KMS-11 (cell line): ENCODE results near the gene TRMU.

ENCODE experiments used
- H2AFZ ChIP-seq: fragments of 200-600 bp; sonication (generic); 2 replicates; pipeline ENCODE4 v1.6.1; 2016; ENCODE audit warnings: antibody characterized with exemption, mixed run types, low read depth
- H3K27ac ChIP-seq: fragments of 200-600 bp; sonication (generic); 2 replicates; pipeline ENCODE4 v1.6.1; 2016; ENCODE audit warnings: mild to moderate bottlenecking, mixed run types
- H3K27me3 ChIP-seq: fragments of 200-600 bp; sonication (generic); 2 replicates; pipeline ENCODE4 v1.6.1; 2017; ENCODE audit warnings: mild to moderate bottlenecking, low read depth, mixed run types, moderate library complexity; ENCODE audit not compliant: insufficient read depth
- H3K36me3 ChIP-seq: fragments of 200-600 bp; sonication (generic); 2 replicates; pipeline ENCODE4 v1.6.1; 2017; ENCODE audit warnings: mild to moderate bottlenecking, mixed run types; ENCODE audit not compliant: insufficient read depth
- H3K4me1 ChIP-seq: fragments of 200-600 bp; sonication (generic); 2 replicates; pipeline ENCODE4 v1.6.1; 2016; ENCODE audit warnings: mild to moderate bottlenecking, low read depth, mixed run types; ENCODE audit not compliant: poor library complexity, severe bottlenecking
- H3K4me2 ChIP-seq: fragments of 200-600 bp; sonication (generic); 2 replicates; pipeline ENCODE4 v1.7.0; 2016; ENCODE audit warnings: mild to moderate bottlenecking, mixed run types
- H3K4me3 ChIP-seq: fragments of 200-600 bp; sonication (generic); IDR thresholded peaks from 2 replicates; pipeline ENCODE4 v1.6.1; 2017; ENCODE audit warnings: low read depth, low read length, mixed read lengths; ENCODE audit not compliant: insufficient read depth
- H3K79me2 ChIP-seq: fragments of 200-600 bp; sonication (generic); 2 replicates; pipeline ENCODE4 v1.6.1; 2016; ENCODE audit warnings: low read depth, mixed run types; ENCODE audit not compliant: insufficient read depth
- H3K9ac ChIP-seq: fragments of 200-600 bp; sonication (generic); 2 replicates; pipeline ENCODE4 v1.6.1; 2016; ENCODE audit warnings: mild to moderate bottlenecking, mixed run types
- H4K20me1 ChIP-seq: fragments of 200-600 bp; sonication (generic); 2 replicates; pipeline ENCODE4 v1.6.1; 2016; ENCODE audit warnings: mild to moderate bottlenecking, mixed run types; ENCODE audit not compliant: insufficient read depth
- TF ChIP-seq, protein P1 (sequence below): fragments of 200-600 bp; sonication (generic); conservative IDR thresholded peaks from 2 replicates; pipeline ENCODE4 v1.6.1; 2017; ENCODE audit warnings: low read depth, mild to moderate bottlenecking, antibody characterized with exemption, low read length, moderate library complexity, mixed read lengths

TRMU gene

DNA sequence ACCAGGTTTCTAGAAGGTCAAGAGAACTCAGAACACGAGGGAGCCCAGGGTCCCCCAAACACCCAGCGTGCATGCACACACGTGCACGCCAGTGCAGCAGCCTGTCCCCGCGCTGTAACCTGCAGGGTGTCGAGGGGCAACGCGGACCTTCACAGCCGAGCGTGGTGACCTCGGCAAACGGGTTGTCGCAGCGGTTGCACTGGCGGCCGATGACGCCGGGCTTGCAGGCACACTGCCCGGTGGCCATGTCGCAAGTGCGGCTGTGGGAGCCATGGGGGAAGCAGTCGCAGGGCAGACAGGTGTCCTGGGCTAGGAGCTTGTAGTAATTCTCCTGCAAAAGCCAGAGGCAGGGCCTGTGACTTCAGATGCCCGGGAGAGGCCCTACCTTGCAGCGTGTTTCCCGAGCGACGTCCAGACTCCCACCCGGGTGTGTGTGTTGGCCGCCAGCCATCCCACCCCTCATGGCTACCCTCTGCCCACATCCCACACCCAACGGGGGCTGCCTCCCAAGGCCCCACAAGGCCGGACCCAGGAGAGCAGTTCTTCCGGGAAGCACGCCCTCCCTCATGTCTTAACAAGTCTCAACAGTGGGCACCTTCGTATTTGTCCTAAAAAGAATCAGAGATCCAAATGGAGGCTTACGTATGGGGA lies 56.1 kb downstream of the TRMU start:
- no peak overlapping the region for H3K27ac ChIP-seq
- H3K4me3 ChIP-seq, result no peak overlapping the region
- TF ChIP-seq, protein P1, sequence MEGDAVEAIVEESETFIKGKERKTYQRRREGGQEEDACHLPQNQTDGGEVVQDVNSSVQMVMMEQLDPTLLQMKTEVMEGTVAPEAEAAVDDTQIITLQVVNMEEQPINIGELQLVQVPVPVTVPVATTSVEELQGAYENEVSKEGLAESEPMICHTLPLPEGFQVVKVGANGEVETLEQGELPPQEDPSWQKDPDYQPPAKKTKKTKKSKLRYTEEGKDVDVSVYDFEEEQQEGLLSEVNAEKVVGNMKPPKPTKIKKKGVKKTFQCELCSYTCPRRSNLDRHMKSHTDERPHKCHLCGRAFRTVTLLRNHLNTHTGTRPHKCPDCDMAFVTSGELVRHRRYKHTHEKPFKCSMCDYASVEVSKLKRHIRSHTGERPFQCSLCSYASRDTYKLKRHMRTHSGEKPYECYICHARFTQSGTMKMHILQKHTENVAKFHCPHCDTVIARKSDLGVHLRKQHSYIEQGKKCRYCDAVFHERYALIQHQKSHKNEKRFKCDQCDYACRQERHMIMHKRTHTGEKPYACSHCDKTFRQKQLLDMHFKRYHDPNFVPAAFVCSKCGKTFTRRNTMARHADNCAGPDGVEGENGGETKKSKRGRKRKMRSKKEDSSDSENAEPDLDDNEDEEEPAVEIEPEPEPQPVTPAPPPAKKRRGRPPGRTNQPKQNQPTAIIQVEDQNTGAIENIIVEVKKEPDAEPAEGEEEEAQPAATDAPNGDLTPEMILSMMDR, result no peak
- H3K79me2 ChIP-seq, result no peaks in the 10 kb centered on the region
- H3K4me2 ChIP-seq, result no peak overlapping the region
- H3K36me3 ChIP-seq, result no peaks in the 10 kb centered on the region
- H4K20me1 ChIP-seq, result no peaks in the 10 kb centered on the region
- no peak overlapping the region for H2AFZ ChIP-seq
- no peaks in the 10 kb centered on the region for H3K4me1 ChIP-seq
- peaks cover 44% of the 10 kb centered on the region; the same call in 1 of the 2 replicates for H3K27me3 ChIP-seq
- no peak overlapping the region for H3K9ac ChIP-seq

DNA sequence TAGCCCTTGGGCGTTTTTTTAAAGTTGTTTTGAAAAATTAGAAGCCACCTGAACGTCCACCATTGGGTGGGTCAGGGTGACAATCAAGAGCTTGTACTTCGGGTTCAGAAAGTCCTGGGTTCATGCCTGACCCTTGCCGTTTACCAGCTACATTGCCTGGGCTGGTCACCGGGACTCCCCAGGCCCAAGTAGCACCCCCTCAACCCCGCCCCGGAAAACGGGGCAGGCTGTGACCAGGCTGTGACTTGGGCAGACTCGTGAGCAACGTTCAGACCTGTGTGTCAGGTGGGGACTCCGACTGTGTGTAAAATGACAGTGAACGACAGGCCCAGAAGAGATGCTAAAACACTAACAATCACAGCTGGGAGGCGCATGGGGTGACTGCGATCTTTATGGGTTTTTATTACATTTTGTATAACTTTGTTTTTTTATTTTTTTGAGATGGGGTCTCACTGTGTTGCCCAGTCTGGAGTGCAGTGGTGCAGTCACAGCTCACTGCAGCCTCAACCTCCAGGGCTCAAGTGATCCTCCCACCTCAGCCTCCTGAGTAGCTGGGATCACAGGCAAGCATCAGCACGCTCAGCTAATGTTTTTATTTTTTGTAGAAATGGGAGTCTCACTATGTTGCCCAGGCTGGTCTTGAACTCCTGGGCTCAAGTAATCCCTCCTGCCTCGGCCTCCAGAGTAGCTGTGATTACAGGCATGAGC lies 56.8 kb downstream of the TRMU start:
- Histone ChIP-seq H3K79me2 (no peaks in the 10 kb centered on the region), H3K27me3 (peaks cover 37% of the 10 kb centered on the region; the same call in 1 of the 2 replicates), H4K20me1 (no peaks in the 10 kb centered on the region), H3K27ac (no peak overlapping the region), H3K9ac (no peak overlapping the region), H3K4me1 (no peaks in the 10 kb centered on the region), H3K36me3 (no peaks in the 10 kb centered on the region), H2AFZ (no peak overlapping the region), H3K4me3 (no peak overlapping the region), H3K4me2 (no peak overlapping the region)
- TF ChIP-seq, protein P1, result no peak

DNA sequence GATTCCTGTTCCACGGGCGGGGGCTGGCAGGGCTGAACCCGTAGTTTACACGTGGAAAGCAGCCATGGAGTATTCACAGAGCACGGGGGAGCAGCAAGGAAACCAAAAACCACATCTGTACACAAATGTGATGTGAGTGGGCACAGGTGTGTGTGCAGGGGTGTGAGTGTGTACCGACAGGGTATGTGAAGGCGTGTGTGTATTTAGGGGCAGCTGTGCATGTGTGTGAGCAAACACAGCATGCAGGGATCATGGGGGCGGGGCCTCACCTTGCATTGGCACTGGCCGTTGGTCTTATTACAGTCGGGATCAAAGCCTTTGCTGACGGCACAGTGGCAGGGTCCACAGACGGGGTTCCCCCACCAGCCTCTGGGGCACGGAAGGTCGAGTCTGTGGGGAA lies 58.4 kb downstream of the TRMU start:
- H3K9ac ChIP-seq, result no peak overlapping the region
- TF ChIP-seq, protein P1, result no peak
- no peaks in the 10 kb centered on the region for H3K79me2 ChIP-seq
- peaks cover 33% of the 10 kb centered on the region; the same call in 1 of the 2 replicates for H3K27me3 ChIP-seq
- no peaks in the 10 kb centered on the region for H4K20me1 ChIP-seq
- no peak overlapping the region for H3K4me3 ChIP-seq
- H3K27ac ChIP-seq, result no peak overlapping the region
- no peaks in the 10 kb centered on the region for H3K36me3 ChIP-seq
- no peak overlapping the region for H3K4me2 ChIP-seq
- no peak overlapping the region for H2AFZ ChIP-seq
- H3K4me1 ChIP-seq, result no peaks in the 10 kb centered on the region

DNA sequence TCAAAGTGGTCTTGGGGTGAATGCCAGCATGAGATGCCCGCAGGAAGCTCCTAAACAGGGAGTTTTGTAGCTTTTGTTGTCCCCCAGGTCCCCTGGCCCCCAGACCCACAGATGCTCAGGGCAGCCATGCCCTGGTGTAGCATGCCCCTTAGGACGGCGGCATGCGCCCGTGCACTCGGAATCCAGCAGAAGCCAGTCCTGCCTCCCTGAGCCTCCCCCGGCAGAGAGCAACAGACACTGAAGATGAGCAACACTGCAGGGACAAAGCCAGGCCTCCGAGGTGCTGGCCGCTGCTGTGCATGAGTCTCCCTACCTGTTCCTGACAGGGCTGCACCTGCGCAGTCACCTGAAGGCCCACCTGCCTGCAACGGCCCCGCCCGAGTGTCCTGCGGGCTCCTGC lies 59.1 kb downstream of the TRMU start:
- Histone ChIP-seq H3K4me3 (no peak overlapping the region), H3K79me2 (no peaks in the 10 kb centered on the region), H3K4me2 (no peak overlapping the region), H2AFZ (no peak overlapping the region), H3K9ac (no peak overlapping the region), H3K4me1 (no peaks in the 10 kb centered on the region), H3K27me3 (peaks cover 33% of the 10 kb centered on the region; the same call in 1 of the 2 replicates), H3K36me3 (no peaks in the 10 kb centered on the region), H3K27ac (no peak overlapping the region), H4K20me1 (no peaks in the 10 kb centered on the region)
- TF ChIP-seq, protein P1, result no peak
